ENCODE results near the gene TAS2R43. TPM values are rescaled to one million over a fixed set of nuclear protein-coding genes. Genes with fewer than 3 reads are reported as not detected.
"Not testable (repeated sequence)": the region's sequence is repeated elsewhere in the genome, so short reads cannot be mapped to it uniquely, and the experiment has no call there.

TAS2R43 gene
- total RNA-seq, 4 donors from 2014 or later, result 1.4 to 8.0 (median 3.0) TPM

- DNase-seq (ENCODE audit: low spot score) (no peak), ATAC-seq (ENCODE audit: low FRiP score) (no peak)
These were observed 32.3 kb downstream of the TAS2R43 start for GRCh38 chr12:11059784-11060183.

GRCh38 chr12:11059041-11059440 lies 33.1 kb downstream of the TAS2R43 start:
- no peak for ATAC-seq (ENCODE audit: low FRiP score)
- DNase-seq (ENCODE audit: low spot score), result no peak
- no peak for TF ChIP-seq CTCF (IDR thresholded peaks at IDR 0.05)

More at GRCh38 chr12:11059784-11060183, 32.3 kb downstream of the TAS2R43 start:
- no peak for TF ChIP-seq CTCF (IDR thresholded peaks at IDR 0.05)

- DNase-seq (ENCODE audit: low spot score) (no peak), ATAC-seq (ENCODE audit: low FRiP score) (no peak)
- no peak for TF ChIP-seq CTCF (IDR thresholded peaks at IDR 0.05)
These were observed 36.8 kb downstream of the TAS2R43 start for GRCh38 chr12:11055306-11055705.

GRCh38 chr12:11049806-11050531 lies 42.1 kb downstream of the TAS2R43 start:
- ATAC-seq (ENCODE audit: low FRiP score); DNase-seq (ENCODE audit: low spot score): not testable (repeated sequence)

- not testable (repeated sequence) for DNase-seq (ENCODE audit: low spot score); ATAC-seq (ENCODE audit: low FRiP score)
These were observed 50.7 kb downstream of the TAS2R43 start for GRCh38 chr12:11041366-11041765.

Small RNAs within 50 kb of the gene (small RNA-seq; reads per million reads assigned to genes)
- gene AC018630.1, result not detected

Other genes with a start within 250 kb of the TAS2R43 start
- 1 to 10 TPM; 1.5 to 2.5 (median 1.8) TPM for gene PRR4, start 242.8 kb downstream of the TAS2R43 start, total RNA-seq
- 10 to 100 TPM; 23.2 to 38.0 (median 30.1) TPM for gene PRH1, start 208.1 kb downstream of the TAS2R43 start, total RNA-seq
- 1 to 10 TPM; 1.3 to 5.5 (median 3.0) TPM for gene TAS2R13, start 182.8 kb downstream of the TAS2R43 start, total RNA-seq
- gene PRH2, start 163.1 kb downstream of the TAS2R43 start, total RNA-seq, result not detected
- gene TAS2R14, start 153.1 kb downstream of the TAS2R43 start, total RNA-seq, result 1 to 10 TPM; 1.9 to 8.7 (median 3.0) TPM
- 10 to 100 TPM in 1 of 4 donors, 1 to 10 TPM in 3; 2.0 to 12.1 (median 3.8) TPM for gene TAS2R50, start 105.4 kb downstream of the TAS2R43 start, total RNA-seq
- 1 to 10 TPM; 2.6 to 4.6 (median 4.3) TPM for gene TAS2R20, start 94.0 kb downstream of the TAS2R43 start, total RNA-seq
- 10 to 100 TPM in 1 of 4 donors, 1 to 10 TPM in 3; 3.2 to 10.7 (median 7.1) TPM for gene TAS2R19, start 69.7 kb downstream of the TAS2R43 start, total RNA-seq
- gene TAS2R31, start 60.9 kb downstream of the TAS2R43 start, total RNA-seq, result 10 to 100 TPM in 1 of 4 donors, 1 to 10 TPM in 3; 2.4 to 10.9 (median 5.0) TPM
- gene TAS2R46, start 30.0 kb downstream of the TAS2R43 start, total RNA-seq, result 1 to 10 TPM; 1.5 to 6.6 (median 2.9) TPM
- 10 to 100 TPM in 1 of 4 donors, 1 to 10 TPM in 3; 2.5 to 17.8 (median 8.5) TPM for gene TAS2R30, start 42.3 kb upstream of the TAS2R43 start, total RNA-seq
- gene SMIM10L1, start 78.9 kb upstream of the TAS2R43 start, total RNA-seq, result 1 to 10 TPM; 5.0 to 9.6 (median 6.6) TPM
- gene TAS2R42, start 94.6 kb upstream of the TAS2R43 start, total RNA-seq, result not detected
- not detected for gene PRB3, start 177.4 kb upstream of the TAS2R43 start, total RNA-seq
- gene PRB4, start 218.1 kb upstream of the TAS2R43 start, total RNA-seq, result not detected